Left renal pelvis (tissue), 4 donors: ENCODE data around the gene LAMA3. TPM values are rescaled to one million over a fixed set of nuclear protein-coding genes. Genes with fewer than 3 reads are reported as not detected.

ENCODE experiments used
- DNase-seq, 4 donors: peaks; one replicate each; pipeline ENCODE4 v3.0.0-alpha.2; 2013; ENCODE audit warnings: low read depth in 4 of 4, low spot score in 3 of 4
- polyA plus RNA-seq, 4 donors: library from polyadenylated mRNA; unstranded; fragments of 120-200 nt; gene quantifications; one replicate each; pipeline ENCODE4 v1.2.1, GENCODE V29; 2013; ENCODE audit not compliant: insufficient read length in 4 of 4

Gene LAMA3
- polyA plus RNA-seq, 4 donors, result 1.5 to 3.1 (median 2.5) TPM

GRCh38 chr18:23982155-23983079 lies 293.2 kb downstream of the LAMA3 start:
- DNase-seq, result no peak

GRCh38 chr18:23983112-23983511 lies 293.9 kb downstream of the LAMA3 start:
- DNase-seq, result no peak

GRCh38 chr18:23986600-23987359 lies 297.5 kb downstream of the LAMA3 start:
- DNase-seq, result no peak

GRCh38 chr18:23990474-23991410 lies 301.5 kb downstream of the LAMA3 start:
- DNase-seq, result no peak

- DNase-seq, result no peak
Observed at GRCh38 chr18:23992089-23992940, 303.1 kb downstream of the LAMA3 start.

GRCh38 chr18:23992941-23993280 lies 303.7 kb downstream of the LAMA3 start:
- no peak for DNase-seq

- no peak for DNase-seq
Observed at GRCh38 chr18:23994361-23994902, 305.2 kb downstream of the LAMA3 start.

GRCh38 chr18:23995180-23995579 lies 305.9 kb downstream of the LAMA3 start:
- DNase-seq, result no peak

- DNase-seq, result no peak
Observed at GRCh38 chr18:23998018-23998417, 308.8 kb downstream of the LAMA3 start.

- DNase-seq, result no peak
Observed at GRCh38 chr18:23998820-23999219, 309.6 kb downstream of the LAMA3 start.

- no peak for DNase-seq
Observed at GRCh38 chr18:24000613-24001490, 311.6 kb downstream of the LAMA3 start.

- DNase-seq, result no peak
Observed at GRCh38 chr18:24002479-24002878, 313.2 kb downstream of the LAMA3 start.

- no peak for DNase-seq
Observed at GRCh38 chr18:24003288-24003687, 314.0 kb downstream of the LAMA3 start.

GRCh38 chr18:24003903-24004640 lies 314.8 kb downstream of the LAMA3 start:
- DNase-seq, result no peak
